HUES6 (cell line): Measurements from ENCODE around the gene ITGB5.
"Not testable (repeated sequence)": the region's sequence is repeated elsewhere in the genome, so short reads cannot be mapped to it uniquely, and the experiment has no call there.

Experiments used
- H3K27ac ChIP-seq: 2 replicates; pipeline ENCODE4 v1.7.0; 2013; ENCODE audit warnings: low read depth, mild to moderate bottlenecking, low read length, inconsistent platforms
- H3K27me3 ChIP-seq: 2 replicates; pipeline ENCODE4 v1.6.1; 2013; ENCODE audit warnings: low read length; ENCODE audit not compliant: control insufficient read depth, insufficient read depth
- H3K36me3 ChIP-seq: 2 replicates; pipeline ENCODE4 v1.6.1; 2013; ENCODE audit warnings: low read length; ENCODE audit not compliant: control insufficient read depth, insufficient read depth
- H3K4me1 ChIP-seq: 2 replicates; pipeline ENCODE4 v1.6.1; 2013; ENCODE audit warnings: low read length; ENCODE audit not compliant: control insufficient read depth, insufficient read depth
- H3K4me3 ChIP-seq: 2 replicates; pipeline ENCODE4 v1.5.1; 2013; ENCODE audit warnings: low read depth, low read length
- H3K9ac ChIP-seq: one replicate; pipeline ENCODE4 v1.6.1; 2013; ENCODE audit warnings: mild to moderate bottlenecking, low read length
- H3K9me3 ChIP-seq: 2 replicates; pipeline ENCODE4 v1.6.1; 2013; ENCODE audit warnings: low read depth, low read length; ENCODE audit not compliant: control insufficient read depth, insufficient read depth

The ITGB5 gene

GRCh38 chr3:124786511-124787241 lies 100.5 kb downstream of the ITGB5 start:
- no peak overlapping the region for H3K4me3 ChIP-seq
- no peak overlapping the region for H3K9ac ChIP-seq
- H3K27ac ChIP-seq = no peak overlapping the region
- no peaks in the 10 kb centered on the region for H3K9me3 ChIP-seq
- H3K4me1 ChIP-seq = peaks cover 7% of the 10 kb centered on the region
- H3K36me3 ChIP-seq = peaks cover 59% of the 10 kb centered on the region
- no peaks in the 10 kb centered on the region for H3K27me3 ChIP-seq

- H3K27me3 ChIP-seq = no peaks in the 10 kb centered on the region
- no peak overlapping the region for H3K4me3 ChIP-seq
- no peak overlapping the region for H3K27ac ChIP-seq
- no peaks in the 10 kb centered on the region for H3K9me3 ChIP-seq
- peaks cover 55% of the 10 kb centered on the region for H3K36me3 ChIP-seq
- no peak overlapping the region for H3K9ac ChIP-seq
- peaks cover 14% of the 10 kb centered on the region for H3K4me1 ChIP-seq
Measured at GRCh38 chr3:124785973-124786372, 101.2 kb downstream of the ITGB5 start.

GRCh38 chr3:124784686-124785382 lies 102.3 kb downstream of the ITGB5 start:
- no peaks in the 10 kb centered on the region for H3K9me3 ChIP-seq
- peaks cover 56% of the 10 kb centered on the region for H3K36me3 ChIP-seq
- H3K4me3 ChIP-seq = no peak overlapping the region
- no peak overlapping the region for H3K27ac ChIP-seq
- H3K9ac ChIP-seq = no peak overlapping the region
- no peaks in the 10 kb centered on the region for H3K27me3 ChIP-seq
- H3K4me1 ChIP-seq = peaks cover 25% of the 10 kb centered on the region

- Histone ChIP-seq H3K4me3 (no peak overlapping the region), H3K27ac (no peak overlapping the region), H3K4me1 (peaks cover 34% of the 10 kb centered on the region)
Measured at GRCh38 chr3:124783696-124784095, 103.5 kb downstream of the ITGB5 start.

GRCh38 chr3:124782377-124782712 lies 104.8 kb downstream of the ITGB5 start:
- H3K27ac ChIP-seq, H3K9me3 ChIP-seq, H3K4me3 ChIP-seq, H3K9ac ChIP-seq, H3K27me3 ChIP-seq: not testable (repeated sequence)
- peaks cover 67% of the 10 kb centered on the region for H3K36me3 ChIP-seq
- peaks cover 37% of the 10 kb centered on the region for H3K4me1 ChIP-seq

More at GRCh38 chr3:124783696-124784095, 103.5 kb downstream of the ITGB5 start:
- H3K9ac ChIP-seq = no peak overlapping the region
- H3K9me3 ChIP-seq = no peaks in the 10 kb centered on the region
- peaks cover 64% of the 10 kb centered on the region for H3K36me3 ChIP-seq
- no peaks in the 10 kb centered on the region for H3K27me3 ChIP-seq

- Histone ChIP-seq H3K4me3 (no peak overlapping the region), H3K27me3 (no peaks in the 10 kb centered on the region), H3K27ac (no peak overlapping the region; the same call in 1 of the 2 replicates), H3K36me3 (peaks cover 67% of the 10 kb centered on the region), H3K9ac (peak overlapping the region; percentile 5), H3K9me3 (no peaks in the 10 kb centered on the region), H3K4me1 (peaks cover 41% of the 10 kb centered on the region)
Measured at GRCh38 chr3:124781476-124782376, 105.4 kb downstream of the ITGB5 start.

GRCh38 chr3:124780761-124781475 lies 106.2 kb downstream of the ITGB5 start:
- no peak overlapping the region; the same call in 1 of the 2 replicates for H3K27ac ChIP-seq
- H3K9ac ChIP-seq = peak overlapping the region; percentile 27
- H3K4me3 ChIP-seq = no peak overlapping the region
- H3K4me1 ChIP-seq = peaks cover 49% of the 10 kb centered on the region
- no peaks in the 10 kb centered on the region for H3K27me3 ChIP-seq
- peaks cover 72% of the 10 kb centered on the region for H3K36me3 ChIP-seq
- no peaks in the 10 kb centered on the region for H3K9me3 ChIP-seq

- no peaks in the 10 kb centered on the region for H3K9me3 ChIP-seq
- no peak overlapping the region for H3K9ac ChIP-seq
- peaks cover 71% of the 10 kb centered on the region for H3K36me3 ChIP-seq
- no peaks in the 10 kb centered on the region for H3K27me3 ChIP-seq
- H3K4me3 ChIP-seq = no peak overlapping the region
- H3K4me1 ChIP-seq = peaks cover 54% of the 10 kb centered on the region
- no peak overlapping the region; the same call in 1 of the 2 replicates for H3K27ac ChIP-seq
Measured at GRCh38 chr3:124780356-124780755, 106.8 kb downstream of the ITGB5 start.

GRCh38 chr3:124779751-124780191 lies 107.4 kb downstream of the ITGB5 start:
- Histone ChIP-seq H3K9me3 (no peaks in the 10 kb centered on the region), H3K27ac (no peak overlapping the region; the same call in 1 of the 2 replicates), H3K4me1 (peaks cover 60% of the 10 kb centered on the region), H3K27me3 (no peaks in the 10 kb centered on the region), H3K36me3 (peaks cover 71% of the 10 kb centered on the region), H3K4me3 (no peak overlapping the region), H3K9ac (no peak overlapping the region)

GRCh38 chr3:124779116-124779515 lies 108.0 kb downstream of the ITGB5 start:
- H3K27me3 ChIP-seq = no peaks in the 10 kb centered on the region
- peaks cover 67% of the 10 kb centered on the region for H3K4me1 ChIP-seq
- H3K9me3 ChIP-seq = no peaks in the 10 kb centered on the region
- H3K9ac ChIP-seq = no peak overlapping the region
- no peak overlapping the region for H3K4me3 ChIP-seq
- H3K36me3 ChIP-seq = peaks cover 68% of the 10 kb centered on the region
- H3K27ac ChIP-seq = no peak overlapping the region
